Ascending aorta (tissue), 2 donors: ENCODE data around the gene PCDHGB2. TPM values are rescaled to one million over a fixed set of nuclear protein-coding genes. Genes with fewer than 3 reads are reported as not detected.
"Not testable (repeated sequence)": the region's sequence is repeated elsewhere in the genome, so short reads cannot be mapped to it uniquely, and the experiment has no call there.

Experiments used
- DNase-seq, 2 donors: peaks; one replicate each; pipeline ENCODE4 v3.0.0-alpha.2; 2019; ENCODE audit warnings: low spot score in 2 of 2
- H3K27ac ChIP-seq, 2 donors: fragments of 200-600 bp; sonication (generic); one replicate each; pipeline ENCODE4 v1.5.1; 2016 to 2017; ENCODE audit warnings: mild to moderate bottlenecking in 1 of 2
- H3K27me3 ChIP-seq: fragments of 200-600 bp; sonication (generic); one replicate; pipeline ENCODE4 v1.5.1; 2017
- H3K36me3 ChIP-seq, 2 donors: fragments of 200-600 bp; sonication (generic); one replicate each; pipeline ENCODE4 v1.5.1; 2016
- H3K4me1 ChIP-seq, 2 donors: fragments of 200-600 bp; sonication (generic); one replicate each; pipeline ENCODE4 v1.5.1; 2016 to 2017; ENCODE audit warnings: mild to moderate bottlenecking in 1 of 2
- H3K4me3 ChIP-seq, 2 donors: fragments of 200-600 bp; sonication (generic); one replicate each; pipeline ENCODE4 v1.5.1; 2016 to 2017; ENCODE audit warnings: mild to moderate bottlenecking in 1 of 2
- H3K9me3 ChIP-seq, 2 donors: fragments of 200-600 bp; sonication (generic); one replicate each; pipeline ENCODE4 v1.5.1; 2016
- CTCF ChIP-seq, 3 experiments: fragments of 200-600 bp in 2 of 3; fragments of 450-650 bp in 1 of 3; sonication (generic) in 2 of 3; IDR thresholded peaks; one replicate each; pipeline ENCODE4 v1.5.1; 2016 to 2019; ENCODE audit warnings: antibody characterized with exemption in 3 of 3, mild to moderate bottlenecking in 1 of 3, moderate library complexity in 1 of 3
- intact Hi-C: fragments of 100-400 bp; cut with DNase I; formaldehyde crosslinking; loops from one replicate; pipeline ENCODE4 v1.15.1; 2023
- total RNA-seq: library from RNA; depleted of rRNA; stranded (reverse); fragments of >200 nt; gene quantifications from one replicate; pipeline ENCODE4 v1.1.0, GENCODE V29; 2016

The PCDHGB2 gene
- total RNA-seq, 1 donor from 2014 or later = 12.2 TPM

- no peaks in the 10 kb centered on the region for H3K27me3 ChIP-seq
- DNase-seq = no peak
- H3K4me1 ChIP-seq = no peaks in the 10 kb centered on the region
- no peak for TF ChIP-seq CTCF (IDR thresholded peaks at IDR 0.05)
- H3K27ac ChIP-seq = no peak within 1 kb of the TSS
- H3K36me3 ChIP-seq = peaks cover 0 to 9% of the 10 kb centered on the region in 2 donors
- no peak within 1 kb of the TSS for H3K4me3 ChIP-seq
- intact Hi-C loops = no loop called here
- H3K9me3 ChIP-seq = peaks cover 78 to 97% of the 10 kb centered on the region in 2 donors
These were observed 32.8 kb downstream of the PCDHGB2 start, which contains the start of gene PCDHGA8 for GRCh38 chr5:141392429-141393198. PCDHGA8 (plus strand) TSS chr5:141392633; CDS start chr5:141392814, 181 bp downstream.

DNA sequence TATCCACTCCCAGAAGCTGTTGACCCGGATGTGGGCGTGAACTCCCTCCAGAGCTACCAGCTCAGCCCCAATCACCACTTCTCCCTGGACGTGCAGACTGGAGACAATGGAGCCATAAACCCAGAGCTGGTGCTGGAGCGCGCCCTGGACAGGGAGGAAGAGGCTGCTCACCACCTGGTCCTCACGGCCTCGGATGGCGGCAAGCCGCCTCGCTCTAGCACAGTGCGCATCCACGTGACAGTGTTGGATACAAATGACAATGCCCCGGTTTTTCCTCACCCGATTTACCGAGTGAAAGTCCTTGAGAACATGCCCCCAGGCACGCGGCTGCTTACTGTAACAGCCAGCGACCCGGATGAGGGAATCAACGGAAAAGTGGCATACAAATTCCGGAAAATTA, 33.5 kb downstream of the PCDHGB2 start:
- no peaks in the 10 kb centered on the region for H3K27me3 ChIP-seq
- H3K4me1 ChIP-seq = no peaks in the 10 kb centered on the region
- no peak overlapping the region for H3K4me3 ChIP-seq
- H3K36me3 ChIP-seq = peaks cover 0 to 9% of the 10 kb centered on the region in 2 donors
- no peak for DNase-seq
- TF ChIP-seq CTCF (IDR thresholded peaks at IDR 0.05) = no peak
- intact Hi-C loops = no loop called here
- peaks cover 78 to 97% of the 10 kb centered on the region in 2 donors for H3K9me3 ChIP-seq
- no peak overlapping the region for H3K27ac ChIP-seq

DNA sequence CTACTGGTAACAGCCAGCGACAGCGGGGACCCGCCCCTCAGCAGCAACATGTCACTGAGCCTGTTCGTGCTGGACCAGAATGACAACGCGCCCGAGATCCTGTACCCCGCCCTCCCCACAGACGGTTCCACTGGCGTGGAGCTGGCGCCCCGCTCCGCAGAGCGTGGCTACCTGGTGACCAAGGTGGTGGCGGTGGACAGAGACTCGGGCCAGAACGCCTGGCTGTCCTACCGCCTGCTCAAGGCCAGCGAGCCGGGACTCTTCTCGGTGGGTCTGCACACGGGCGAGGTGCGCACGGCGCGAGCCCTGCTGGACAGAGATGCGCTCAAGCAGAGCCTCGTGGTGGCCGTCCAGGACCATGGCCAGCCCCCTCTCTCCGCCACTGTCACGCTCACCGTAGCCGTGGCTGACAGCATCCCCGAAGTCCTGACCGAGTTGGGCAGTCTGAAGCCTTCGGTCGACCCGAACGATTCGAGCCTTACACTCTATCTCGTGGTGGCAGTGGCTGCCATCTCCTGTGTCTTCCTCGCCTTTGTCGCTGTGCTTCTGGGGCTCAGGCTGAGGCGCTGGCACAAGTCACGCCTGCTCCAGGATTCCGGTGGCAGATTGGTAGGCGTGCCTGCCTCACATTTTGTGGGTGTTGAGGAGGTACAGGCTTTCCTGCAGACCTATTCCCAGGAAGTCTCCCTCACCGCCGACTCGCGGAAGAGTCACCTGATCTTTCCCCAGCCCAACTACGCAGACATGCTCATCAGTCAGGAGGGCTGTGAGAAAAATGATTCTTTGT, 34.8 kb downstream of the PCDHGB2 start:
- H3K27me3 ChIP-seq, H3K4me1 ChIP-seq, intact Hi-C loops, H3K36me3 ChIP-seq, H3K27ac ChIP-seq, H3K4me3 ChIP-seq, DNase-seq: not testable (repeated sequence)
- peaks cover 77 to 97% of the 10 kb centered on the region in 2 donors for H3K9me3 ChIP-seq

- intact Hi-C loops, H3K4me1 ChIP-seq, H3K36me3 ChIP-seq, H3K27me3 ChIP-seq, DNase-seq: not testable (repeated sequence)
- Histone ChIP-seq H3K9me3 (peaks cover 79 to 97% of the 10 kb centered on the region in 2 donors), H3K4me3 (peak within 1 kb of the TSS; percentile 33 to 38), H3K27ac (peak within 1 kb of the TSS in 1 of 2 donors; percentile 18)
- TF ChIP-seq CTCF (IDR thresholded peaks at IDR 0.05) = peak; percentile 21 to 39 (median 29)
These were observed 38.2 kb downstream of the PCDHGB2 start, which contains the start of gene PCDHGB5 for GRCh38 chr5:141397756-141398551. PCDHGB5 (plus strand) TSS chr5:141397947; CDS start chr5:141398128, 181 bp downstream.

DNA sequence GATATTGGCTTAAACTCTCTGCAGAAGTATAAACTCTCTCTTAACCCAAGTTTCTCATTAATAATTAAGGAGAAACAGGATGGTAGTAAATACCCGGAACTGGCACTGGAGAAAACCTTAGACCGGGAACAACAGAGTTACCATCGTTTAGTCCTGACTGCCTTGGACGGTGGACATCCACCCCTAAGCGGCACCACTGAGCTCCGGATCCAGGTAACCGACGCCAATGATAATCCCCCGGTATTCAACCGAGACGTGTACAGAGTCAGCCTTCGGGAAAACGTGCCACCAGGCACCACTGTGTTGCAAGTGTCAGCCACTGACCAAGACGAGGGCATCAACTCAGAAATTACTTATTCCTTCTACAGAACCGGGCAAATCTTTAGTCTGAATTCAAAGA, 38.8 kb downstream of the PCDHGB2 start:
- Histone ChIP-seq H3K27me3 (no peaks in the 10 kb centered on the region), H3K9me3 (peaks cover 79 to 97% of the 10 kb centered on the region in 2 donors), H3K36me3 (peaks cover 0 to 5% of the 10 kb centered on the region in 2 donors), H3K27ac (no peak overlapping the region), H3K4me3 (peak overlapping the region in 1 of 2 donors; percentile 2), H3K4me1 (no peaks in the 10 kb centered on the region)
- TF ChIP-seq CTCF (IDR thresholded peaks at IDR 0.05) = no peak
- no peak for DNase-seq
- intact Hi-C loops = no loop called here
